Stimulated activated CD8-positive, alpha-beta memory T cell treated with anti-CD3 and anti-CD28 coated beads, Interleukin-4, amount 100 ng/mL, for 4 hours (primary cell): ENCODE results near the gene CEBPZOS.
A peak's percentile ranks its signal among the peaks of the same experiment; 100 is the strongest.

Source experiments
- DNase-seq, 2 donors: peaks; one replicate each; pipeline ENCODE4 v3.0.0-alpha.2; 2020; ENCODE audit warnings: low read depth in 2 of 2, low spot score in 1 of 2

Gene CEBPZOS

DNA sequence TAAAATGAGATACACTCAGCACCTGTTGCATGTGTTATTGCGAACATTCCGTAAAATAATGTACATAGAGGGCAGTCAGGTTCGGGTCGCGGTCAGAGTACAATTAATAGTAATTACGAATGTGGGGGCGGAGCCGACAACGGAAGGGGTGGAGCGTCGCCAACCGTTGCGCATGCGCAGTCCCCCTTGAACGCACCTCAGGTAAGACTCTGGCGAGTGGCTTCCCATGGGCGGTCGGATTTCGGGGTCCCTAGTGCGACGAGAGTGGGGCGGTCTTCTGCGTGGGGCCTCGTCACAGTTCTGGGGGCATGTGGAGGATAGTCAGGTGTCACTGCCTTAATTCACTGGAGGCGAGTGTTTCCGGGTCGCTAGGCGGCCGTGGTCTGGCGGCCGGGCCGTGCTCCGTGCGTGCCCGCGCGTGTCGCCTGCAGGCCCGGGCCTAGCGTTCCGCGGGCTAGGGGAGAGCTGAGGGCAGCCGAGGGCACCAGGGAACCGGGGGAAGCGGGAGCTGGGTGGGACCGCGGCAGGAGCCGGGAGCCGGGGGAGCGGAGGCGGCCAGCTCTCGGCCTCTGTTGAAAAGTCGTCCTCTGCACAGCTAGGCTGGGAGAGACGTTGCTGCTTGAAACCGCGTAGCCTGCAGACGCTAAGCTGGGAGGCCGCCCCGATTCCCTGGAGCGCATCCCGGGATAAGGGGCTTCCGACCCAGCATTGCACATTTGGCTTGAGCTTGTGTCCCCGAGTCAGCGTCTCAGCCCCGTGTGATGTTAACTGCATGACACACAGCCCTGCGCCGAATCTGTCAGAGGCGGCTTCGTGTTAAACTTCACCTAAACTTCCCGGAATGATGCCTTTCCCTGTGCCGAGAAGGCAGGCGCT, at the start of gene CEBPZOS:
TSS of gene CEBPZOS (plus strand) at position 177 of the 876 bp plus-strand sequence. CDS start 3,209 bp downstream, outside the sequence.
- DNase-seq, result peak; percentile 78 to 80

- no peak for DNase-seq
Measured at GRCh38 chr2:37148325-37148724, 48.0 kb upstream of the CEBPZOS start.

- no peak for DNase-seq
Measured at GRCh38 chr2:37149626-37150322, 46.5 kb upstream of the CEBPZOS start.

DNA sequence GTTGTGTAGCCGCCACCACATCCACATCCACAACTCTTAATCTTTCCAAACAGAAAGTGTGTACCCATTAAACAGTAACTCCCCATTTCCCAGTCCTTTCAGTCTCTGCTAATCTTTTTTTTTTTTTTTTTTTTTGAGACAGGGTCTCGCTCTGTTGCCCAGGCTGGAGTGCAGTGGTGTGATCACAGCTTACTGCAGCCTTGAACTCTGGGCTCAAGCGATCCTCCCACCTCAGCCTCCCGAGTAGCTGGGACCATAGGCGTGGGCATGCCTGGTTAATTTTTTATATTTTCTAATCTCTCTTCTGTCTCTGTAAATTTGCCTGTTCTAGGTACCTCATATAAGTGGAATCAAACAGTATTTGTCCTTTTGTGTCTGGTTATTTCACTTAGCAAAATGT, 43.1 kb upstream of the CEBPZOS start:
- DNase-seq, result no peak

DNA sequence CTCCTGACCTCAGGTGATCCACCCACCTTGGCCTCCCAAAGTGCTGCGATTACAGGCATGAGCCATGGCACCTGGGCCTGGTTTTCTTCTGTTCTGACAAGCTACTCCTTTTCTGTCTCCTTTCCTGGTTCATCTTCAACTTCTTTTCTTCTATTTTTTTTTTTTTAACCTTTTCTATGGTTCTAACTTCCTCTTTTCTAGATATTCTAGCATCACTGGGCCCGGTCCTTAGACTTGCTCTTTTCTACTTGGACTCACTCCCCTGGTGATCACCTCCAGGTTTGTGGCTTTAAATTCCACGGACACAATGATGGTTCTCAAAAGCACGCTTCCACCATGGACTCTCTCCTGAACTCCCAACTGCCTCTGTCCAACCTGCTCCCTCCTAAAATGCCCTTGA, 41.5 kb upstream of the CEBPZOS start:
- DNase-seq, result no peak

DNA sequence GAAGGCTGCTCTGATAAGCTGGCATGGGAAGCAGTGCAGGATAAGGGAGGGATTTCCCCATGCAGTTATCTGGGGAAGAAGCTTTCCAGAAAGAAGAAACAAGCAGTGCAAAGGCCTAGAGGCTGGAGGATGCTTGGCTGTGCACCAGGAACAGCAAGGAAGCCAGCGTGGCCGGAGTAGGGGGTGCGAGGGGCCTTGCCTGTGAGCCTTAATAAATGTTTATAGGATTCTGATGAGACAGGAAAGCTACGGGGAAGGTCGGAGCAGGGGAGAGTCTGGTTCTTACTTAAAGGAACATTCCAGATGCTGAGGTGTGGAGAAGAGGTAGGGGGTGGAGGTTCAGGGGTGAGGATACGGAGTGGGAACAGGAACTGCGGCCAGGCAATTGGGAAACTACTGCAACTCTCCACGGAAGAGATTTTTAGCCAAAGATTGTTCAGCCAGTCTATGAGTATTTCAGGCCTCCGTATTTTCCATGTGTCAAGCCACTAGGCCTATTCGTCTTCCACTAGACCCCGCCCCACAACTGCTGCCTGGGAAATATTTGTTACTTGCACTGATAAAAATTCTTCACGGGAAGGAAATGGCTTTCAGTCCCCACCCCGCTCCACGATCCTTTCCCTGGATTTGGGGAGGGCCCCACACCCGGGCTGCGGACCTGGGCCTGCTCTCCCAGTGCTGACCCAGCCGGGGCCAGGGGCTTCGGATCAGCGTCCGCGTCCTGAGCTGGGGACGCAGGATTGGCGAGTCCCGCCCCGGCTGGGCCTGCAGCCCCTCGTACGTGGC, 40.0 kb upstream of the CEBPZOS start:
- peak in 1 of 2 donors; percentile 9 for DNase-seq

DNA sequence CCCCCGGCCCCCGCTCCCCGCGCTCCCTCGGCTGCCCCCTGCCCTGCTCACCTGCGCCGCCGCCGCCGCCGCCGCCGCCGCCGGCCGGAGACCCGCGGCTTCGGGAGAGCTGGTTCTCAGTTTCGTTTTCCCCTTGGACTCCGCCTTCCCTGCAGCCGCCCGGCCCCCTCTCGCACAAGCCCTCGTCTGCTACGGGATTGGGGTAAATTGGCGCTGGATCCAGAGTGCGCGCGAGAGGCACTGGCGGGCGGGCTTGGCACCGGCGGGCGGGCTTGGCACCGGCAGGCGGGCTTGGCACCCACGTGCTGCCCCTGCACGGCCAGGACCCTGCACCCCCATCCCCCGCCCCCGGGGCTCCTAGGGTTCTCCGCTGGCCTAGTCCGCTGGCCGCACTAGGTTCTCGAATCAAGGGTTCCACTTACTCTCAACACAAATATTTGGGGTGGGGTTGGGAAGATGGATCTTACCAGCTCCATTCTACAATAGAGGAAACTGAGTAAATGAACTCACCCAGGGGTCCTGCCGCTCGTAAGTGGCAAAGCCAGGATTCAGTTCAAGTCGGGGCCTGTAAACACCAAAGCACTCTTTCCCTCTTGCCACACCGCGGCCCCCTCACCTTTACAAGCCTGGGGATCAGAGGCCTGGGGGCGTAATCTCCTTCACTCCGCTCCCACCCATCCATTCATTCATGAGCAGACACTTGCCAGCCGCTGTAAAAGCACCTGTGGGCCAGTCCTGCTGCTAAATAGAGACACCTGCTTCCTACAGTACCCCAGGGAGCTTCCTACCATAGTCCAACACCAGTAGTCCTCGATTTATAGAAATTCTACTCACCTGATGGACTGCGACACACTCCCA, 39.2 kb upstream of the CEBPZOS start, which contains the start of gene EIF2AK2:
TSS of gene EIF2AK2 (minus strand) at position 124 of the 858 bp plus-strand sequence. CDS start 9,174 bp downstream, outside the sequence.
- peak; percentile 56 to 58 for DNase-seq

DNA sequence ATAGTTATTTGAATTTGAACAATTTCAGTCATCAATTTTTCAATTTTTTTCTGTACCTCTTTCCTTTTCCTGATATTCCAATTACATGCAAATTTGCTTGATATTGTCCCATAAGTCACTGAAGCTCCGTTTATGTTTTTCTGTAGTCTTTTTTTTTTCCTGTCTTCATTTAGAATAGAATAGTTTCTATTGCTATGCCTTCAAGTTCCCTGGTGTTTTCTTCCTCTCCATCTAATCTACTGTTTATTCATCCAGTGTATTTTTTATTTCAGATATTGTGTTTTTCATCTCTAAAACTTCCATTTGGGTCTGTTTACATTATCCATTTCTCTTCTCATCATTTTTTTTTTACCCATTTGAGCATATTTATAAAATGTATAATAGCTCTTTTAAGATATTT, 31.5 kb upstream of the CEBPZOS start:
- DNase-seq, result no peak

DNA sequence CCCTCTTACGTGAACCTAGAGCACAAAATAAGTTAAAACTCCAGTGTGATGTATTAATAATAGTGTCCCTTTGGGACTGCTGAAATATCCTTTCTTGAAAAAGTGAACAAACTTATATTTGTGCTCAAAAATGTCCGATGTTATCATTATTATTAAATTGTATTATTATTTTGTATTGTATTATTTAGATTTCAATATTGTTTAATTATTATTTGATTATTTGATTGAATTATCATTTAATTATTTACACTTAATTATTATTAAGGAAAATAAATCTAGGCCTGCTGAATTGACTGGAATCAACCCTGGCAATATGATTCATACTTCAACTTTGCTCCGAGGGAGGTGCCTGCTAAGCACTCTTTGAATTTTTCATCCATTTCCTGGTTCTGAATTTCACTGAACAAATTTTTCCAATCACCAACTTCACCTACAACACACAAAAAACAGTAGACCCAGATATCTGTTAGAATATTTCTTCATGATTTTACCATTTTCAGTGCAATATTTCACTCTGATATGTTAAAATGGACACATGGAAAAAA, 28.6 kb upstream of the CEBPZOS start:
- no peak for DNase-seq

DNA sequence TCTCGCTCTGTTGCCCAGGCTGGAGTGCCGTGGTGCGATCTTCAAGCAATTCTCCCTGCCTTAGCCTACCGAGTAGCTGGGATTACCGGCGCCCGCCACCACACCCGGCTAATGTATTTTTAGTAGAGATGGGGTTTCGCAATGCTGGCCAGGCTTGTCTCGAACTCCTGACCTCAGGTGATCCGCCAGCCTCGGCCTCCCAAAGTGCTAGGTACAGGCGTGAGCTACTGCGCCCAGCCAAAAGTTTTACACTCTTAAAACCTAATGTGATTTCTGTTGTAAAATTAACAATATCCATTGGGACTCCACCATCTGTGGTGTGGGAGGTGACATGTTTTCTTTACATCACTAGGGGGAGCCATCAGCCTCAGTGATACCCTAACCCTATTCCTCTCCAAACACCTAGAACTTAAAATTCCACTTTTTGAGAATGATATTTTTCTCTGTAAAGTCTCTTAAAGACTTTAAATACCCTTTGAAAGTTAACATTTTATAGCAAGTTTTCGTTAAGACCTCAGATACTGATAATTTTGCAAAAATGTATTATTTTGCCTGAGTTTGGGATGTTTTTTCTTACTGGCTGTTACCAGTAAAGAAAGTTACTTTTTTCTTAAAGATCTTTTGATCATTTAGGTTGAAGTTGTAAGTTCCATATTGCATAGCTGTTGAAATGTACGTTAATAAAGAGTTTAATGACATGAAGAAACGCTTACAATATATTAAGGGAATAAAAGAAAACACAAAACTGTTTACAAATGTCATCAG, 27.9 kb upstream of the CEBPZOS start:
- no peak for DNase-seq

DNA sequence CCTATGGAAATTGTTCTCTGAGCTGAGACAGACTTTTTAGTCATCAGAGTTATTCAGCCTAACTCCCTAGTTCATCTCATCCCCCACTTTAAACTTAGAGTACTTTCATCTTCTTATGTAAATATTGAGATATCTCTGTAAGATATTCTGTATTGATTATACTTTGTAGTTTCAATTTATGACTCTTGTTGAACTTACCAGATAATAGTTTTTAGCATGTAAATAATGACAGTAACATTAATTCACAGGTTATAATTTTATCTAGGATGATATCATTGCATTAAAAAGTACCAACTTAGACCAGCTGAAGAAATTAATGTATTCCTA, 24.7 kb upstream of the CEBPZOS start:
- DNase-seq, result no peak

- DNase-seq, result no peak
Measured at GRCh38 chr2:37173741-37174140, 22.6 kb upstream of the CEBPZOS start.

DNA sequence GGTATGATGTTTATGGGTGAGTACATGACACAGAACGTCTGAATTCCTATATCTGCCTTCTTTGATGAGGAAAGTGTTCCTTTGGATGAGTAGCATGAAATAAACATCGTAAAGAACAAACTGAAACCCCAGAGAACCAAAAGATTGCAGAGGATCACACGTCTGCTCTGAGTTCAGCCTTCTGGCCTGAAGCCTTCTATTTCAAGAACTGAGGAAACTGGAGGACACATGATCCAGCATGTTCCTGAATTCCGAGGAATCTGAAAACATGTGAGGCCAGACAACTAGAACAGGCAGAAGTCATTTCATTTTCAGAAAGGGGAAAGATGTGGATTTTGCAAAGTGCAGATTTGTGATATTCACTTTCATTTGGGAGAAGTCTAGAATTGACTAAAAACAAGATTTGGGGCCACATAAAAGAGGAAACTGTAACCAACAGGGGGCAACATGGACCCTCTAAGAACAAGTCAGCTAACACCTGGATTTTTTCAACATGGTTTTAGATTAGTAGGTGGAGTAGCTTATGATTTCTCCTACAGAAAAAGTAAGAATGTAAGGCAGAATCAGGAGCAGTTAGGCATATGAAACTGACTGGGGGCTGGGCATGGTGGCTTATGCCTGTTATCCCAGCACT, 16.2 kb upstream of the CEBPZOS start:
- DNase-seq, result no peak

DNA sequence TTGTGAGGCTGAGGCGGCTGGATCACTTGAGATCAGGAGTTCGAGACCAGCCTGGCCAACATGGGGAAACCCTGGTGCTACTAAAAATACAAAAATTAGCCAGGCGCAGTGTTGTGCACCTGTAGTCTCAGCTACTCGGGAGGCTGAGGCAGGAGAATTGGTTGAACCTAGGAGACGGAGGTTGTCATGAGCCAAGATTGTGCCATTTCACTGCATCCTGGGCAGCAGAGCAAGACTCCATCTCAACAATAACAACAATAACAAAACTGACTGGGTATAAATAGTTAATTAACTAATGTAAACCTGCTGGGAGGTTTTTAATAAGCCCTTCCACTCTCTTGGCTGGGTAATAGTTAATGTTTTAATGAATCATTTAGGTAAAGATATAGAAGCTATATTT, 15.7 kb upstream of the CEBPZOS start:
- DNase-seq, result no peak

DNA sequence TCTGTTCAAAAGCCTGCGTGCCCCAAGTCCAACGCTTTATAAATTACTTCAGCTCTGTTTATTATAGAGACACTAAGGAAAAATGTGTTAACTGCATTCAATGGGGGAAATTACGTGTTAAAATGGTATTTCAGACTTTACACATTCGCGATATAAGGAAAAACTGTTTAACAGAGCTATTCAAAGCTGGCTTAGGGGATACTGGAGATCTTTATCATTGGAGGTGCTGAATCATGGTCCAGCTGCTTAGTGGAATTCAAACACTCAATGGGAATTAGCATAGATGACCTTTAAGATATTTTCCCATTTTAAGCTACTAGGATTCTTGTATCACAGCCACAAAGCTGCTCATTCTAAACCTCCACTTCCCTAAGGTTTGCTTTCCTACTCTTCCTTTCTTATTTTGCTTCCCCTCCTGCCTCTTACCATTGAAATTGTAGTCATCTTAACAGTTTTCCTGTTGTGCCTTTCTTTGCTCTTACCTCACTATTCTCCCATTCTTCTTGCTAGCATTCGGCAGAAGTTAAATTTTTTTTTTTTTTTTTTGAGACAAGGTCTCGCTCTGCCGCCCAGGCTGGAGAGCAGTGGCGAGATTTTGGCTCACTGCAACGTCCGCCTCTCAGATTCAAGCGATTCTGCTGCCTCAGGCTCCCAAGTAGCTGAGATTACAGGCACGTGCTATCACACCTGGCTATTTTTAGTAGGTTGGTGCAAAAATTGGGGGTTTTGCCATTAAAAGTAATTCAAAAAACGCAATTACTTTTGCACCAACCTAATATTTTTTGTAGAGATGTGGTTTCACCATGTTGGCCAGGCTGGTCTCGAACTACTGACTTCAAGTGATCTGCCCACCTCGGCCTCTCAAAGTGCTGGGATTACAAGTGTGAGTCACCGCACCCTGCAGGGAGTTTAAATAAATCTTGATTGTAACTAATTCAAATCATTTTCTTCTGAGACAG, 14.3 kb upstream of the CEBPZOS start:
- DNase-seq, result no peak

DNA sequence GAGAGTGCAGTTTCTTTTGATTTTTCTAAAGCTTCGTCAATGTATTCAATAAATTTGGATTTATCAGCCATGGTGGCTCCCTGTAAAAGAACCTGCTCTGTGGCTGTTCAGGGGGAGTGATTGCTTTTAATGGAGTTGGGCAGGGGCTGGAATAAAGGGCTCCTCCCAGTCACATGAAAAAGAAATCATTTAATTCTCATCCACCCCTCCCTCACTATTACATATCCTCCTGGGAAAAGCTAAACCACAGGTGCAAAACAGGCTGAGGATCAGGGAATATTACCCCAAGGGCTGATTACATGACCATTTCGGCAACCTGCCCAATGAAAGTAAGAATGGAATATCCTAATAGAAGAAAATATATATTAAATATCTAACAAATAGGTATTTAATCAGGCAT, 7.7 kb upstream of the CEBPZOS start, which contains the start of gene SULT6B1:
TSS of gene SULT6B1 (minus strand) at position 101 of the 400 bp plus-strand sequence. CDS start at position 71, 30 bp downstream.
- DNase-seq, result no peak

DNA sequence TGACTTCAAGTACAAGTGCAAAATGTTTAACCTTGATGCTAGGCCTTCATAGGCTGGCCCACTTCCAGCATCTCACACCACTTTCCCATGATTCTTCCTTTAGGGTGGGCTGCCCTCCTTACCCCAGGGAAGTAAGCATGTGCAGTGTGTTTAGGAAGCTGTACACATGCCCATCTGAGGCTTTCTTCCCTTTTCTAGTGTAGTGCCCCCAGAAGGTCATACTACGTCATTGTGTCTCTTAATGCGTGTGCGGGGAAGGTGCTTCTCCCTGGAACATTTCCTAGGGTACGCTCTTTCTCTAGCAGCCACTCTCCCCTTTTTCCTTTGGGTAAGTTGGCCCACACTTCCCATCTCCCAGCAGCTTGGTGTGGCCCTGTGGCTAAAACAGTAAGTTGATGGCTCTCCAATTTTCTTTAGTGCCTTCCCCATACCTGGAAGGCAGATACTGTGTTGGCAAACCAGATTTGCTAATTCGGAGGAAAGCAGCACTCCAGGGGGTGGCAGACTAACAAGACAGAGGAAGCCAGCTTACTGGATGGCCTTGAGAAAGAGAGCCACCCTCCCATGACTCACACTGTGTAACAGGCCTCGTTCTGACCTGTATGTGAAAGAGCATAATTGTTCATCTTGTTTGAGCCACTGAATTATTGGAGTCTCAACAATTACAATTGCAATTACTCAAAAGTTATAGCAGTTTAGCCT, 6.7 kb upstream of the CEBPZOS start:
- DNase-seq, result no peak
